ENCODE data around the gene SHROOM3. TPM values are rescaled to one million over a fixed set of nuclear protein-coding genes. Genes with fewer than 3 reads are reported as not detected.

The SHROOM3 gene
- total RNA-seq, 1 experiment from 2014 or later, result 27.6 TPM

DNA sequence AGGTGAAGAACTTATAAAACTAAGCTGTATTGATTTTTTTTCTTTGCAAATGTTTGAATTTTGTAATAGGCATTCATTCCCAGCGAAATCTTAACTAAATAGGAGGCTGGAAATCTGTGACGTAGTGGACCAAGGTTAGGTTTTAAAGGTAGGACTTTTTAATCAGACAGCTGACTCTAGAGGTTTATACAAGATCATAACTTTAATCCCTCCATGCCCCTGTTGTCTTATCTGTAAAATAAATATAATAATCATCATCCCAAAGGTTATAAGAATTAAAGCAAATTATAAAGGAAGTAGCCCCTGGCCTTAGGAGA is 101.3 kb downstream of the SHROOM3 start:
- H3K9me3 Mint-ChIP-seq, result no peaks in the 10 kb centered on the region
- Histone ChIP-seq H3K27me3 (ENCODE audit: insufficient read depth, low read length) (no peaks in the 10 kb centered on the region), H2AK5ac (ENCODE audit: insufficient read length, low read length) (no peak overlapping the region), H3K4me1 (ENCODE audit: insufficient read depth, low read length) (peaks cover 7% of the 10 kb centered on the region; the same call in 1 of the 2 replicates), H4K8ac (replicated peaks; ENCODE audit: insufficient read length, low read depth, low read length) (no peak overlapping the region), H2BK5ac (ENCODE audit: insufficient read length, low read length) (no peak overlapping the region), H3K4me2 (ENCODE audit: insufficient read depth, insufficient read length, low read length) (no peak overlapping the region), H3K27ac (ENCODE audit: insufficient read length, low read depth, low read length) (no peak overlapping the region), H3K14ac (ENCODE audit: insufficient read depth, low read length) (no peak overlapping the region), H2BK15ac (ENCODE audit: low read depth, low read length) (no peak overlapping the region), H3K79me1 (ENCODE audit: insufficient read depth, low read depth, low read length, poor library complexity, severe bottlenecking) (no peaks in the 10 kb centered on the region), H3K9me3 (ENCODE audit: control insufficient read depth, low read depth, low read length) (no peaks in the 10 kb centered on the region), H2BK20ac (ENCODE audit: low read depth, low read length, poor library complexity, severe bottlenecking) (no peak overlapping the region), H3K4ac (ENCODE audit: low read depth, low read length) (no peak overlapping the region), H3K23ac (ENCODE audit: insufficient read length, low read depth, low read length) (no peak overlapping the region), H2BK120ac (ENCODE audit: low read depth, low read length, poor library complexity, severe bottlenecking) (no peak overlapping the region), H3K18ac (ENCODE audit: insufficient read length, low read depth, low read length) (no peak overlapping the region), H3K79me2 (ENCODE audit: insufficient read depth, low read length) (no peaks in the 10 kb centered on the region), H4K20me1 (ENCODE audit: control insufficient read depth, insufficient read depth, insufficient read length) (no peaks in the 10 kb centered on the region), H4K5ac (ENCODE audit: insufficient read length, low read depth, low read length) (no peak overlapping the region), H3K56ac (ENCODE audit: insufficient read length, low read depth, low read length) (no peak overlapping the region), H3T11ph (ENCODE audit: low read length) (no peak overlapping the region), H4K91ac (ENCODE audit: insufficient read length, low read depth, low read length) (no peak overlapping the region), H3K23me2 (ENCODE audit: insufficient read length, low read depth, low read length, poor library complexity, severe bottlenecking) (no peaks in the 10 kb centered on the region), H2AFZ (ENCODE audit: low read length) (no peak overlapping the region), H2BK12ac (ENCODE audit: insufficient read length, low read depth, low read length) (no peak overlapping the region), H3K9ac (ENCODE audit: extremely low read depth, insufficient read length, low read length) (no peak overlapping the region)
- no CpG with 5 or more reads among the region's 2 CpGs for WGBS (ENCODE audit: extremely low coverage, insufficient read length, low lambda C conversion rate)
- no peak overlapping the region for H3K4me3 Mint-ChIP-seq
- DNase-seq, result no peak
- no peaks in the 10 kb centered on the region; a peak in 1 of 7 replicates for H3K36me3 Mint-ChIP-seq (ENCODE audit: insufficient read depth in 1 of 3, low read depth in 3 of 3)
- no peak overlapping the region for H3K27ac Mint-ChIP-seq
- TF ChIP-seq, protein P1, sequence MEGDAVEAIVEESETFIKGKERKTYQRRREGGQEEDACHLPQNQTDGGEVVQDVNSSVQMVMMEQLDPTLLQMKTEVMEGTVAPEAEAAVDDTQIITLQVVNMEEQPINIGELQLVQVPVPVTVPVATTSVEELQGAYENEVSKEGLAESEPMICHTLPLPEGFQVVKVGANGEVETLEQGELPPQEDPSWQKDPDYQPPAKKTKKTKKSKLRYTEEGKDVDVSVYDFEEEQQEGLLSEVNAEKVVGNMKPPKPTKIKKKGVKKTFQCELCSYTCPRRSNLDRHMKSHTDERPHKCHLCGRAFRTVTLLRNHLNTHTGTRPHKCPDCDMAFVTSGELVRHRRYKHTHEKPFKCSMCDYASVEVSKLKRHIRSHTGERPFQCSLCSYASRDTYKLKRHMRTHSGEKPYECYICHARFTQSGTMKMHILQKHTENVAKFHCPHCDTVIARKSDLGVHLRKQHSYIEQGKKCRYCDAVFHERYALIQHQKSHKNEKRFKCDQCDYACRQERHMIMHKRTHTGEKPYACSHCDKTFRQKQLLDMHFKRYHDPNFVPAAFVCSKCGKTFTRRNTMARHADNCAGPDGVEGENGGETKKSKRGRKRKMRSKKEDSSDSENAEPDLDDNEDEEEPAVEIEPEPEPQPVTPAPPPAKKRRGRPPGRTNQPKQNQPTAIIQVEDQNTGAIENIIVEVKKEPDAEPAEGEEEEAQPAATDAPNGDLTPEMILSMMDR (conservative IDR thresholded peaks at IDR 0.05), result no peak
- peaks cover 27 to 35% of the 10 kb centered on the region in 2 experiments for H3K4me1 Mint-ChIP-seq
- no peaks in the 10 kb centered on the region for H3K27me3 Mint-ChIP-seq (ENCODE audit: low read depth)
